Measurements from ENCODE around the gene STX18.

Gene STX18

GRCh38 chr4:4374388-4375098, 167.3 kb downstream of the STX18 start:
- DNase-seq = no peak

Data from NCI-H2029 treated with DMSO at 0.1 percent for 48 hours (cell line).